GM19193 (cell line): Measurements from ENCODE around the gene KAT2A.

Source experiments
- POLR2A ChIP-seq: IDR thresholded peaks from 4 replicates; pipeline ENCODE4 v1.6.1; 2011; ENCODE audit not compliant: insufficient read depth, insufficient read length; ENCODE audit errors: extremely low read depth

The KAT2A gene

DNA sequence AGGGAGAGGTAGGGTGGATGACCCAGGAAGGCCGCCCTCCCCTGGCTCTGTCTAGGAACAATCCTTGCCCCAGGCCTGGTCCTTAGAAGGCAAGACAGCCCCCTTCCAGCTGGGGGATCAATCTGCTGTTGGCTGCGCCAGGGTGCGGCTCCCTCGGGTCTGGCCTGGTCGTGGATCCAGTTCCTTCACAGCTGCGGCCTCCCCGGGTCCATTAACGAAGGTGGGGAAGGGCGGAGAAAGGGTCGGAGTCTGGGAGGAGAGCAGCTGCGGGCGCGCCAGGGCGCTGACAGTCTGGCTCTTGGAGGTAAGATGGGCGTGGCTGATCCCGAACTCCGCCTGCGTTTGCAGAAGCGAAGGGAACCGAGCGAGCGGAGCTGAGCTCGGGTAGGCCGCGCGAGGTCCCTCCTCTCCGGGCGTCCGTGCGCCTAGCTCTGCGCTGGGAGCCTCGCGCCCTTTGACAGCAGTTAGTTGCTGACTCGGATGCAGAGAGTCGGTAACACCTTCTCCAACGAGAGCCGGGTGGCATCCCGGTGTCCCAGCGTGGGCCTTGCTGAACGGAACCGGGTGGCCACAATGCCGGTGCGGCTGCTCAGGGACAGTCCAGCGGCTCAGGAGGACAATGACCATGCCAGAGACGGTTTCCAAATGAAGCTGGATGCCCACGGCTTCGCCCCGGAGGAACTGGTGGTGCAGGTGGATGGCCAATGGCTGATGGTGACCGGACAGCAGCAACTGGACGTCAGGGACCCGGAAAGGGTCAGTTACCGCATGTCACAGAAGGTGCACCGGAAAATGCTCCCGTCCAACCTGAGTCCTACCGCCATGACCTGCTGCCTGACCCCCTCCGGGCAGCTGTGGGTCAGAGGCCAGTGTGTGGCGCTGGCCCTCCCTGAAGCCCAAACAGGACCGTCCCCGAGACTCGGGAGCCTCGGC, 1.5 kb upstream of the KAT2A start, which contains the start of gene HSPB9:
TSS of gene HSPB9 (plus strand) at position 434 of the 933 bp plus-strand sequence. CDS start at position 481, 47 bp downstream.
- no peak for TF ChIP-seq POLR2A

DNA sequence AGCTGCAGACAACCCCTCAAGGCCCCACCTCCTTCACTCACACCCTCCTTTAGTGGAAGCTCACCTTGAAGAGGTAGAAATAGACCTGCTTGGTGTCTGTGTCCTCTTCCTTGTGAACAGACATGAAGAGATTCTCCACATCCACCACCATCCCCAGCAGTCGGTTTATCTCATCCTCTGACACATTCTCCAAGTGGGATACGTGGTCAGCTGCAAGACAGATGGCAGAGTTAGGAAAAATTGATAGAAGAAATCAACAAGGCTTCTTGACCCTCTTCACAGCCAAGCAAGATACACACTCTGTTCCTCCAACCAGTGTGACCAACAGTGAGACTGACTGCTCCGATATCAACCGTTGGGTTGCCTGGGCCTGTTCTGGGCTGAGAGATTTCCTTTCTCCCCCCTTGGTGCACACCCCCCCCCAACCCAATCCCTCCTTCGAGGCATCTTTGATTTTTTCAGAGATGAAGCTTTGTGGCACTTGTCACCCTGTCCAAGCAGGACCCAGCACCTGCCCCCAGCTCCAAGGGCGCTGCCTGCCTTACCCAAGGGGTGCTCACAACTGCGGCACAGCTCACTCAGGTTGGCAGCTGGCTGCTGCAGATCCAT, 902 bp downstream of the KAT2A start:
- no peak for TF ChIP-seq POLR2A

DNA sequence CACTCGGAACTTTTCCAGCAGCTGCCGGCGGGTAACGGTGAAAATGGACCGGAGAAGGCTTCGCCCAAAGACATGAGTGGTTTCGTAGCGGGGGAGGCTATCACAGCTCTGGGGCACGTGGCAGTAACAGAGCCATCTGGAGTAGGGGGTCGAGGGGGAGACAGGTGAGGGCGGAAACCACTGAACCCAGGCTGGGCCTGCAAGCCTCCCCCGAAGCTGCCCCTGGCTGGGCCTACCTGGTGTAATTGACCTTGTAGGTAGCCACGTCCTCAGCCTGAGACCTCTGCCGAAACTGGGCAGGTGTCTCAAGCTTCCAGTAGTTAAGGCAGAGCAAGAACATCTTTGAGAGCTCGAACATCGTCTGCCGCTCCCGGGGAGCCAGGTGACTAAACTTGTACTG, 1.9 kb downstream of the KAT2A start:
- TF ChIP-seq POLR2A: no peak

DNA sequence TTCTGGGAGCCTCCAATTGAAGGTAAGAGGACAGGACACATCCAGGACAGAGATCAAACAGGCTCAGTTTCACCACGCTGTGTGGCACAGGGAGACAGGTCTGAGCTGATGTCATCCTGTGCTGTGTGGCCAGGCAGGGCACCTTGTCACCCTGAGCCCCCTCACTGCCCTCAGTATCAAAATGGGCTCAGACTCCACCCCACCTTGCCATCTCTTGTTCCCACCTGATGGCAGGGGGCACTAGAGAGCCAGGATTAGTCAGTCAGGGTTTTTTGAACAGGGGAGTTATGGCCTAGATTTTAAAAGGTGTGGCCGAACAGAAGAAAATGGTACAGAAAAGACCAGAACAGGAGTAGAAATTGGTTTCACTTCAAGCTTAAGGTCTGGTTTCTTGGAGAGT, 2.6 kb downstream of the KAT2A start:
- TF ChIP-seq POLR2A: no peak

DNA sequence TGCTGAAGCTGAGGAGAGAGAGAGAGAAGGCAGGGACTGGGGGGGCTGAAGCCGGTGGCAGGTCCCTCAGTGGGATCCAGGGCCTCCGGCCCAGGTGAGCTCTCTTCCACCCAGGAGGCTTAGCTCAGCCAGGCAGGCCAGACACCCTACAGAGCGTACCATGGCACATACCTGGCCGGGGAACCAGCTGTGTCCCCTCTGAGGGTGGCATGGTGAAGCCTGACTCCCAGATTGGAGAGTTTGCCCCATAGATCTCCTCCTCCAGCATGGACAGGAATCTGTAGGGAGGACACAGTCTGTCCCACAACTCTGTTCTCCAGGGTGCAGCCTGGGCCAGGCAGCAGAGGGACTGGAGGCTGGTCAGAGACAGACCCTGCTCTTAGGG, 3.0 kb downstream of the KAT2A start:
- no peak for TF ChIP-seq POLR2A

DNA sequence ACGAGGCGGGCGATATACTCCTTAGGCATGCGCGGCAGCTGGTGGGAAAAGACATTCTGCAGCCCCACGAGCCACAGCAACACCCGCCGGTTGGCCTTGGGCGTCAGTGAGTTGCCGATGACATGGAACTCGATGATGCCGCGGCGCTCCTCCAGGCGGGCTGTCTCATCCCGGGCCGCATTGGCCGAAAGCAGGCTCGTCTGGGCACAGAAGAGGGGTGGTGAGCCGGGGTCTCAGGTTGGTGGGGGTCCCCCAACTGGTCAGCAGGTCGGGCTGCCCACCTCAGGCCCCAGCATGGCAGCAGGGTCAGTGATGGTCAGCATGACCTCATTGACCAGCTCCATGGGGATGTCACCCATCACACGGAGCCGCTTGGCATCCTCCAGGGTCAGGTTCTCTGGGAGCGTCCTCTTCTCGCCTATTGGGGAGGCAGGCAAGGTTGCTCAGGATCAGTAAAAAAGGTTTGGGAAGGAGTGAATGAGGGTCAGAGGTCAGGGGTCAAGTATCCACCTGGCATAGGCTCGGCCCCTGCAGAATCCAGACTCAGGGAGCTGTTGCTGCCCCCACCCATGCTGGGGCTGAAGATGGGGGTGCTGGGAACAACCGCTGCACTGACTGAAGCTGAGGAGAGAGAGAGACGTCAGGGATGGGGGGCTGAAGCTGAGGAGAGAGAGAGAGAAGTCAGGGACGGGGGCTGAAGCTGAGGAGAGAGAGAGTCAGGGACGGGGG, 3.6 kb downstream of the KAT2A start:
- no peak for TF ChIP-seq POLR2A

DNA sequence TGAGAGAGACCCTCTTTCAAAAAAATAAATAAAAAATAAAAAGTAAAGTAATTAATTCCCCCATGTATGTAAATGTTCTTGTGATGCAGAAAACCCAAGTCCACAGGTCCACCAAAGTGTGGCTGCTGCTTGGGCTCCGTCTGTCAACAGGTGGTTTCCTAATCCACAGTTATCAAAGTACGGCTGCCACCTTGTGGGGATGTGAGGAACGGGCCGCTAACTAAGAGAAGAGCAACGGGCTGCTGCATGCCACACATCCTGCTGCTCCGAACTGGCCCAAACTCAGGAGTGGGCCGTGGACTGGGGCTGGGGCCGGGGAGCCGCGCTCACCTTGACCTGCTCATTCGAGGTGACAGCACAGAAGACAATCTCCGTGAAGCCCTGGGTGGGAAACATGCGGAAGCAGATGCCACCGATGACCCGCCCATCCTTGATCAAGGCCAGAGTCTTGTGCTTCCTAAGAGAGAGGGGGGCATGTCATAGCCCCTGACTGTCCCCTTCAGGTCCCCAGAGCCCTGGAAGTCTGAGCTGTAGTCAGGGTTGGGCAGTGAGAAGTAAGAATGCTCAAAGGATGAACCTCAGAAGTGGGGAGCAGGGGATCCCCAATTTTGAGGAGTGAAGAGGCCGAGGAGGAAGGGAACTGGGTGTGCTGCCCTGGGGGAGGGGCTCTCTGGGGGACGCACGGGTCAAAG, 4.3 kb downstream of the KAT2A start:
- TF ChIP-seq POLR2A: no peak

DNA sequence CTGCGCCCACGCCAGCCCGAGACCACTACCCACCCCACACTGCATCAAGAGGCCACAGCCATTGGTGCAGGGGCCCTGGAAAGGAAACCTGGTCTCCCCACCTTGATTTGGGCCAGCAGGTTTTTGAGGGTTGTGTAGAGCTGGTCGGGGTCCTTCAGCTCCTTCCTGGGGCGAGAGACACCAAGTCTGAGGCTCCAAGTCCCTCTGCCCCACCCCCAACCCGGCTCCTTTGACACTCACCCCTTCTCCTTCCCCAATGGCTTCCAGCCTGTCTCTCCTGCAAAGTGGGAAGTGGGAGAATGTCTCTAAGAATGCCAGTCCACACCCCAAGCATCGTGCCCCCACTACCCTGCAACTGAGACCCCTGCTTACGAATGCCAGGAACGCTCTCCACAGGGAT, 7.0 kb downstream of the KAT2A start:
- TF ChIP-seq POLR2A: no peak

DNA sequence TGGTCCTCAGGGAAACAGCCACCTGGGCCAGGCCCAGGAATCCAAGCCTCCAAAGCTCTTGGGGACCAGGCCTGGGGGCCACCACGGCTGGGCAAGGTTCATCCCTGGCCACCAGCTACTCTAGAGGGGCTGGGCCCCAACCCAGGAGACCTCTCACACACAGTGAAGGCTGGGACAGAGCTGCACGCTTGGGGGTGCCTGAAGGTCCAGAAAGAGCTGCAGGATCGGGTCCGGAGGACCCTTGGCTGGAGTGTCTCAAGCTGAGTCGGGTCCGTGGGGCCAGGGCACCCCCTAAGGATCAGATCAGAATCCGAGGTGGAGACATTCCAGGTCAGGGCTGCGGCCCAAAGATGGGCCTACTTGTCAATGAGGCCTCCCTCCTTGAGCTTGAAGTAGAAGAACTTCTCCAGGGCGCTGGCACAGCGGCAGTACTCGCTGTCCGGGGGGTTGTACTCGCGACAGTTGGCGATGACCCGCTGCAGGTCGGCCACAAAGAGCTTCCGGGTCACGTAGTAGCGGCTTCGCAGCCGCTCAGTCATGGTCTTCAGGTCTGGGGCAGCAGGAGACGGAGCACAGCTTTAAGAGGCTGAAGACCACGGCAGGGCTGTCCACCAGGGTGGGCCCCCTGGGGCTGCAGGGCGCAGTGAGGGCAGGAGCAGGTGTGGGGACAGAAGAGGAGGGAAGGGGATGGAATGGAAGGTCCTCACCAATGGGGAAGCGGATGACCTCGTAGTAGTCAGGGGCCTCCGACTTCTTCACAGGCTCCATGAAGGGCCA, 7.7 kb downstream of the KAT2A start:
- no peak for TF ChIP-seq POLR2A

DNA sequence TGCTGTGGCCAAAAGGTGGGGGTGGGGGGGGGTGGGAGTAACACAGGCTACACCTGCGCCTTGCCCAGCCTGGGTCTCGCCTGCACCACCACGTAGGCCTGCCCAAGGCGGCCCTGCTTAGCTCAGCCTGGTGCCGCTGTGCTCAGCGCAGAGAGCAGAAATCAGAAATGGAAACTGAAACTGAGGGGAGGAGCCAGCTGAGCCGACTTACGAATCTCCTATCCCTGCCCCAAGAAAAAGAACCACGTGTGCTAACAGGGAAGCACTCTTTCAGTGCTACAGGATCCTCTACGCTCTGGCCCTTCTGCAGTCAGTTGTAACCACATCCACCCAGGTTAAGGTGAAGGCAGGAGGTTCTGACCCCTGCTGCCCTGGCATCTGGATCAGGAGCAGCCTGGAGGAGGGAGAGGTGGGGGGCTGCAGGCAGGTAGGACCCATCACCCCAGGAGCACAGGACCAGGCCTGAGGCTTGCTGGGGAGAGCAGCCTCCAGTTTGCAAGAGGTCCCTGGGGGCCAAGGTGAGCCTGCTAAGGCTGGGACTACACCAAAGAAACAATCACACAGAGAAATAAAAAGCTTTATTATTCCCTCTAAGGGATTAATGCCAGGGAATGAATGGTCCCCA, 8.5 kb downstream of the KAT2A start, which contains the start of gene DHX58:
TSS of gene DHX58 (minus strand) at position 163 of the 625 bp plus-strand sequence. CDS start 822 bp downstream, outside the sequence.
- TF ChIP-seq POLR2A: peak; percentile 89

DNA sequence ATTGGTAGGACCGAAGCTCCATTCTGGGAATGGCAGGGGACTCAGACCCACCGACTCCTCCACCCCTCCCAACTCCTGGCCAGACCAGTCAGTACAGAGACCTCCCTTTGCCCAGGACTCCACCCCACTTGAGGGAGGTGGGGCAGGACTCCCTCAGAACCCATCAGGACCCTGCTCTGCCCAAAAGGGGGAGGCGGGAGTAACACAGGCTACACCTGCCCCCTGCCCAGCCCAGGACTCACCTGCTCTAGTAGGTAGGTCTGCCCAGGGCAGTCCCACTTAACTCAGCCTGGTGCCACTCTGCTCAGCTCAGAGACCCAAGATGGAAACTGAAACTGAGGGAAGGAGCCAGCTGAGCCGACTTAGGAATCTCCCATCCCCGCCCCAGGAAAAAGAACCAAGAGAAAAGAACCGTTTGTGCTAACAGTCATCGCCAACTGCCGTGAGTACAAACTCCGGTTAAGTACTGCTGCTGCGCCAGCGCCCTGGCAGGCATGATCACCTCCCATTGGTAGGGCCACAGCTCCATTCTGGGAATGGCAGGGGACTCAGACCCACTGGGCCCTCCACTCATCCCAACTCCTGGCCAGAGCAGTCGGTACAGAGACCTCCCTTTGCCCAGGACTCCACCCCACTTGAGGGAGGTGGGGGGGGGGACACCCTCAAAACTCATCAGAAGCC, 9.2 kb downstream of the KAT2A start:
- peak; percentile 48 for TF ChIP-seq POLR2A

DNA sequence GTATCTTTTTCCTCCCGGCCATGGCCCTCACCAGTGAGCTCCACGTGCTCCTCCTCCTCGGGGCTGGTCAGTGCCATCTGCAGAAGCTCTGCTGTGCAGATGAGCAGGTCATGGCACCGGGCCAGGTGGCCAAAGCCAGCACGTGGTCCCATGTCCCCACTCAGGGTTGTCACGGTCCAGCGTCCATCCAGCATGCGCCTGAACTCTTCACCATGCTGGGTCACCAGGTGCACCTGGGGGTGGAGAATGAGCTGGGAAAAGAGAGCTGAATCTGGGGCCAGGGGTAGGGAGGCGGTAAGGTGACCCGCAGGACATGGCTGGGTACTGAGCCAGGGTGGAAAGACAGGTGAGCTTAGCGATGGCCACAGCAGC, 9.9 kb downstream of the KAT2A start:
- no peak for TF ChIP-seq POLR2A

DNA sequence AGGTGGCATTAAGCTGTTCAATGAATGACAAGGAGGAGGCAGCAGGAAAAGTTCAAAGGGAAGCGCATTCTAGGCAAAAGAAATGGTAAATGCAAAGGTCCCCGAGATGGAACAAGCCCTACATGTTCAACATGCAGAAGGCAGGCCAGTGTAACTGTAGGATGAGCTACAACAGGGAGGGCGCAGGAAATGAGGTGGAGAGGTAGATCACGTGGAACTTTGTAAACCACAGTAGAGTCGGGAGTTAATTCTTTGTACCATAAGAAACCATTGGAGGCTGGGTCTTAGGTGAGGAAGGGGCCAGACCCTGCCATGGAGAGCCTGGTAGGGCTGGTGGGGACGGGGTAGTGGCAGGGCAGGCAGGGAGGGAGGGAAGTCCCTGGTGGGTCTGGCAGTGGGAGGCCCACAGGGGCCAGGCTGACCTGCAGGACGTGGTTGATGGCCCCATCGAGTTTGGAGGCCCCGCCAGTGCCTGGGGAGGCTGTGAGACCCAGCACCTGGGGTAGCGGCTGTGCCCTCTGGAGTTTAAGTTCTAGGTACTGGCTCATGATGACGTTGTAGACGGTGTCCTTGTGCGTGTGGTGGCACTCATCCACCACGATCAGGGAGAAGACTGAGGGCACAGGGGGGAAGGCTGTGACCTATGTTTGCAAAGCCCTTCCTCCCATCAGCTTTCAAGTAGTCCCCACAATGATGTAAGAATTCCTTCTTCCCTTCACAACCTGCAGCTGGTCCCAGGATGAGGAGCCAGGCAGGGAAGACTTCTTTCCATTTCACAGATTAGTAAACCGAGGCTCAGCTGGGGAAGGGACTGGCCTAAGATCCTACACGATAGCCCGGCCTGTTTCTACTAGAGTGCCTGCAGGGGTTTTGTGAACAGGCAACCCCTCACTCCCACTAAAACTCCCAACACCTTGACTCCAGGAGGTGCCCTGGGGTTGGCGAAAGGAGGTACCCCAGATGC, 10.6 kb downstream of the KAT2A start:
- no peak for TF ChIP-seq POLR2A

DNA sequence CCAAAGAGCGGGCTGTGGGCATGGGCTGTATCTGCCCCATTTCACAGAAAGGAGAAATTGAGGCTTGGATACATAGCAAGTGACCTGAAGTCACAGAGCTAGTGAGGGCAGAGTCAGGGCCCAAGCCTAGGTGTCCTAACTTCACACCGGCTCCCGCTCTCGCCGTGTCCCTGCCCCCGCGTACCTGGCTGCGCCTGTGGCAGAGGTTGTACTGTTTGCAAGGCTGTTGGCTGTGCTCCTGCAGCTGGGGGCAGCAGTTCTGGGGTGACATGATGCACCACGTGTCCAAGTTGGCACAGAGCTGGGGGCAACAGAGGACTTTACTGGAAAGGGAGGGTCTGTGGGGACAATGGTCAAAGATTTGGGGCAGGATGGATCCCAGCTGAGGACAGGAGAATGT, 12.1 kb downstream of the KAT2A start:
- no peak for TF ChIP-seq POLR2A
